ENCODE measurements around the gene HORMAD2.

The HORMAD2 gene

GRCh38 chr22:30044369-30044768 lies 35.9 kb upstream of the HORMAD2 start (continued):
- TF ChIP-seq ZNF843 (tag by site-specific recombination; IDR thresholded peaks at IDR 0.05), result peak; percentile 65
- TF ChIP-seq ZNF776 (tag by site-specific recombination; IDR thresholded peaks at IDR 0.05; ENCODE audit: borderline replicate concordance), result no peak
- no peak for TF ChIP-seq ZNF248 (tag by site-specific recombination; IDR thresholded peaks at IDR 0.05)
- TF ChIP-seq ZNF580 (tag by site-specific recombination; IDR thresholded peaks at IDR 0.05), result no peak
- TF ChIP-seq, protein P1, sequence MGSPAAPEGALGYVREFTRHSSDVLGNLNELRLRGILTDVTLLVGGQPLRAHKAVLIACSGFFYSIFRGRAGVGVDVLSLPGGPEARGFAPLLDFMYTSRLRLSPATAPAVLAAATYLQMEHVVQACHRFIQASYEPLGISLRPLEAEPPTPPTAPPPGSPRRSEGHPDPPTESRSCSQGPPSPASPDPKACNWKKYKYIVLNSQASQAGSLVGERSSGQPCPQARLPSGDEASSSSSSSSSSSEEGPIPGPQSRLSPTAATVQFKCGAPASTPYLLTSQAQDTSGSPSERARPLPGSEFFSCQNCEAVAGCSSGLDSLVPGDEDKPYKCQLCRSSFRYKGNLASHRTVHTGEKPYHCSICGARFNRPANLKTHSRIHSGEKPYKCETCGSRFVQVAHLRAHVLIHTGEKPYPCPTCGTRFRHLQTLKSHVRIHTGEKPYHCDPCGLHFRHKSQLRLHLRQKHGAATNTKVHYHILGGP (tag by site-specific recombination; IDR thresholded peaks at IDR 0.05), result peak; percentile 86
- no peak for TF ChIP-seq ZSCAN18 (tag by site-specific recombination; IDR thresholded peaks at IDR 0.05)
- no peak for TF ChIP-seq ZNF10 (tag by site-specific recombination; IDR thresholded peaks at IDR 0.05)
- no peak for TF ChIP-seq ZNF701 (tag by site-specific recombination; IDR thresholded peaks at IDR 0.05)
- TF ChIP-seq SP2 (tag by site-specific recombination; IDR thresholded peaks at IDR 0.05), result no peak
- no peak for TF ChIP-seq ZNF530 (tag by site-specific recombination; IDR thresholded peaks at IDR 0.05; ENCODE audit: low read depth)
- peak; percentile 48; the same call in 1 of the 2 replicates for TF ChIP-seq ZNF600 (tag by site-specific recombination; IDR thresholded peaks at IDR 0.05)
- no peak for TF ChIP-seq ZNF48 (tag by site-specific recombination; IDR thresholded peaks at IDR 0.05)
- TF ChIP-seq ZNF184 (tag by site-specific recombination; IDR thresholded peaks at IDR 0.05), result peak; percentile 91
- TF ChIP-seq ZNF747 (tag by site-specific recombination; IDR thresholded peaks at IDR 0.05), result no peak
- no peak for TF ChIP-seq ZNF341 (tag by site-specific recombination; IDR thresholded peaks at IDR 0.05; ENCODE audit: low read depth)
- TF ChIP-seq, protein P2, sequence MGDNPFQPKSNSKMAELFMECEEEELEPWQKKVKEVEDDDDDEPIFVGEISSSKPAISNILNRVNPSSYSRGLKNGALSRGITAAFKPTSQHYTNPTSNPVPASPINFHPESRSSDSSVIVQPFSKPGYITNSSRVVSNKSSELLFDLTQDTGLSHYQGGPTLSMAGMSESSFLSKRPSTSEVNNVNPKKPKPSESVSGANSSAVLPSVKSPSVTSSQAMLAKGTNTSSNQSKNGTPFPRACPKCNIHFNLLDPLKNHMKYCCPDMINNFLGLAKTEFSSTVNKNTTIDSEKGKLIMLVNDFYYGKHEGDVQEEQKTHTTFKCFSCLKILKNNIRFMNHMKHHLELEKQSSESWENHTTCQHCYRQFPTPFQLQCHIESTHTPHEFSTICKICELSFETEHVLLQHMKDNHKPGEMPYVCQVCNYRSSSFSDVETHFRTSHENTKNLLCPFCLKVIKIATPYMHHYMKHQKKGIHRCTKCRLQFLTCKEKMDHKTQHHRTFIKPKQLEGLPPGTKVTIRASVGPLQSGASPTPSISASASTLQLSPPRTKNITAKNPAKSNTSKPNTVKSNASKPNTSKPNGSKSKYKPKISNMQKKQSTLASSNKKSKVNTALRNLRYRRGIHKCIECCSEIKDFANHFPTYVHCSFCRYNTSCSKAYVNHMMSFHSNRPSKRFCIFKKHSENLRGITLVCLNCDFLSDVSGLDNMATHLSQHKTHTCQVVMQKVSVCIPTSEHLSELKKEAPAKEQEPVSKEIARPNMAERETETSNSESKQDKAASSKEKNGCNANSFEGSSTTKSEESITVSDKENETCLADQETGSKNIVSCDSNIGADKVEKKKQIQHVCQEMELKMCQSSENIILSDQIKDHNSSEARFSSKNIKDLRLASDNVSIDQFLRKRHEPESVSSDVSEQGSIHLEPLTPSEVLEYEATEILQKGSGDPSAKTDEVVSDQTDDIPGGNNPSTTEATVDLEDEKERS (tag by site-specific recombination; IDR thresholded peaks at IDR 0.05), result no peak
- no peak for TF ChIP-seq ZNF645 (tag by site-specific recombination; IDR thresholded peaks at IDR 0.05)
- TF ChIP-seq ZNF664 (tag by site-specific recombination; IDR thresholded peaks at IDR 0.05), result peak; percentile 94
- peak; percentile 88 for TF ChIP-seq ZNF24 (tag by site-specific recombination; IDR thresholded peaks at IDR 0.05)
- TF ChIP-seq ZNF514 (tag by site-specific recombination; IDR thresholded peaks at IDR 0.05), result no peak
- TF ChIP-seq ZNF707 (tag by site-specific recombination; IDR thresholded peaks at IDR 0.05), result no peak
- TF ChIP-seq ZBTB1 (tag by site-specific recombination; IDR thresholded peaks at IDR 0.05), result no peak
